PFSK-1 (cell line): Measurements from ENCODE around the gene THOC6.

Experiments used
- FOXP2 ChIP-seq: optimal IDR thresholded peaks from 2 replicates; pipeline ENCODE3; 2011; ENCODE audit warnings: borderline replicate concordance, control low read depth, inconsistent platforms; ENCODE audit not compliant: insufficient read depth; ENCODE audit errors: extremely low read length, extremely low read depth
- POLR2AphosphoS5 ChIP-seq: IDR thresholded peaks from 2 replicates; pipeline ENCODE4 v1.6.1; 2012; ENCODE audit warnings: low read depth, mild to moderate bottlenecking, control low read depth, low read length, moderate library complexity
- SIN3A ChIP-seq: IDR thresholded peaks from 2 replicates; pipeline ENCODE4 v1.6.1; 2012; ENCODE audit warnings: mild to moderate bottlenecking, low read length, moderate library complexity, borderline replicate concordance; ENCODE audit not compliant: insufficient read depth
- TAF1 ChIP-seq: IDR thresholded peaks from 2 replicates; pipeline ENCODE4 v1.6.1; 2012; ENCODE audit warnings: low read length, control low read depth, borderline replicate concordance; ENCODE audit not compliant: insufficient read depth
- TF ChIP-seq, protein P1 (sequence below), 2 experiments: IDR thresholded peaks; 2 replicates each; pipeline versions ENCODE4 v1.6.1 to v1.8.0; 2011 to 2012; ENCODE audit warnings: low read depth in 2 of 2, low read length in 2 of 2, control low read depth in 1 of 2, inconsistent platforms in 1 of 2, mild to moderate bottlenecking in 1 of 2, moderate library complexity in 1 of 2; ENCODE audit not compliant: insufficient read depth in 1 of 2

DNA sequence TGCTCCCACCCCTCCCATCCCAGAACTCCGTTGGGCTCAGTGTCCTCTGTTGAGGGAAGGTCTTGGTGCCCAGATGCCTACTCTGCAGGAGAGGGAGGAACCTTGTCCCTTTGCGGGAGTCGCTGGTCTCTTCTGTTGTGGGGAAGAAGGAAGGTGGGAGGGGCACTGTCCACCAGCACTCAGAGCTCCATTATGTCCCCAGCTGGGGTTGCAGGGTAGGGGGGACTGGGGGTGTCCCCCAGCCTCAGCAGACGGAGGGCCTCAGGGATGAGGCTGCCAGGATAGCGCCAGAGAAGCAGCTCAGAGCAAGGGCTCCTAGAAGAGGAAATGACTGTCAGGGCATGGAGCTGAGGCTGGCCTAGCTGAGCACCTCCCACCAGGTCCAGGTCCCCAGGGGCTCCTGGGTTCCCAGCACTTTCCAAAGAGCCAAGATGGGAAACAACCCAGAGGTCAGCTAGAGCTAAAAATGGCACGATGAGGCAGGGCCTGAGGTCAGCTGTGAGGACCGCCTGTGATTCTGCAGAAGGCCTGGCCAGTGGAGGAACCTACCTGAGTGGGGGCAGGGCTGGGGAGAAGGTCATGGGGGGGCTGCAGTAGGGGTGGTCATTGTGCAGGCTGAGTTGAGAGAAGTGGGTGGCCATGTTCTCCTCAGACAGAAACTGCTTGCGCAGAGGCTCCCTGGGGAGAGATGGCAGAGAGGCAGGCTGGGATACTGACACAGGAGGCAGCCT lies 986 bp upstream of the THOC6 start:
- TF ChIP-seq, protein P1, sequence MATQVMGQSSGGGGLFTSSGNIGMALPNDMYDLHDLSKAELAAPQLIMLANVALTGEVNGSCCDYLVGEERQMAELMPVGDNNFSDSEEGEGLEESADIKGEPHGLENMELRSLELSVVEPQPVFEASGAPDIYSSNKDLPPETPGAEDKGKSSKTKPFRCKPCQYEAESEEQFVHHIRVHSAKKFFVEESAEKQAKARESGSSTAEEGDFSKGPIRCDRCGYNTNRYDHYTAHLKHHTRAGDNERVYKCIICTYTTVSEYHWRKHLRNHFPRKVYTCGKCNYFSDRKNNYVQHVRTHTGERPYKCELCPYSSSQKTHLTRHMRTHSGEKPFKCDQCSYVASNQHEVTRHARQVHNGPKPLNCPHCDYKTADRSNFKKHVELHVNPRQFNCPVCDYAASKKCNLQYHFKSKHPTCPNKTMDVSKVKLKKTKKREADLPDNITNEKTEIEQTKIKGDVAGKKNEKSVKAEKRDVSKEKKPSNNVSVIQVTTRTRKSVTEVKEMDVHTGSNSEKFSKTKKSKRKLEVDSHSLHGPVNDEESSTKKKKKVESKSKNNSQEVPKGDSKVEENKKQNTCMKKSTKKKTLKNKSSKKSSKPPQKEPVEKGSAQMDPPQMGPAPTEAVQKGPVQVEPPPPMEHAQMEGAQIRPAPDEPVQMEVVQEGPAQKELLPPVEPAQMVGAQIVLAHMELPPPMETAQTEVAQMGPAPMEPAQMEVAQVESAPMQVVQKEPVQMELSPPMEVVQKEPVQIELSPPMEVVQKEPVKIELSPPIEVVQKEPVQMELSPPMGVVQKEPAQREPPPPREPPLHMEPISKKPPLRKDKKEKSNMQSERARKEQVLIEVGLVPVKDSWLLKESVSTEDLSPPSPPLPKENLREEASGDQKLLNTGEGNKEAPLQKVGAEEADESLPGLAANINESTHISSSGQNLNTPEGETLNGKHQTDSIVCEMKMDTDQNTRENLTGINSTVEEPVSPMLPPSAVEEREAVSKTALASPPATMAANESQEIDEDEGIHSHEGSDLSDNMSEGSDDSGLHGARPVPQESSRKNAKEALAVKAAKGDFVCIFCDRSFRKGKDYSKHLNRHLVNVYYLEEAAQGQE (IDR thresholded peaks at IDR 0.05; ENCODE audit: insufficient read depth in 1 of 2, low read depth in 2 of 2, low read length in 2 of 2): no peak
- TF ChIP-seq FOXP2: no peak
- TF ChIP-seq TAF1: no peak
- no peak; the same call in 1 of the 2 replicates for TF ChIP-seq POLR2AphosphoS5
- TF ChIP-seq SIN3A: no peak
